Measurements from ENCODE around the gene ITGAV. TPM values are rescaled to one million over a fixed set of nuclear protein-coding genes. Genes with fewer than 3 reads are reported as not detected.

ITGAV gene
- total RNA-seq, 1 donor from 2014 or later, result 251 TPM

- no peaks in the 10 kb centered on the region for H3K27me3 ChIP-seq (ENCODE audit: control insufficient read depth, insufficient read depth, low read length)
- TF ChIP-seq, protein P1, sequence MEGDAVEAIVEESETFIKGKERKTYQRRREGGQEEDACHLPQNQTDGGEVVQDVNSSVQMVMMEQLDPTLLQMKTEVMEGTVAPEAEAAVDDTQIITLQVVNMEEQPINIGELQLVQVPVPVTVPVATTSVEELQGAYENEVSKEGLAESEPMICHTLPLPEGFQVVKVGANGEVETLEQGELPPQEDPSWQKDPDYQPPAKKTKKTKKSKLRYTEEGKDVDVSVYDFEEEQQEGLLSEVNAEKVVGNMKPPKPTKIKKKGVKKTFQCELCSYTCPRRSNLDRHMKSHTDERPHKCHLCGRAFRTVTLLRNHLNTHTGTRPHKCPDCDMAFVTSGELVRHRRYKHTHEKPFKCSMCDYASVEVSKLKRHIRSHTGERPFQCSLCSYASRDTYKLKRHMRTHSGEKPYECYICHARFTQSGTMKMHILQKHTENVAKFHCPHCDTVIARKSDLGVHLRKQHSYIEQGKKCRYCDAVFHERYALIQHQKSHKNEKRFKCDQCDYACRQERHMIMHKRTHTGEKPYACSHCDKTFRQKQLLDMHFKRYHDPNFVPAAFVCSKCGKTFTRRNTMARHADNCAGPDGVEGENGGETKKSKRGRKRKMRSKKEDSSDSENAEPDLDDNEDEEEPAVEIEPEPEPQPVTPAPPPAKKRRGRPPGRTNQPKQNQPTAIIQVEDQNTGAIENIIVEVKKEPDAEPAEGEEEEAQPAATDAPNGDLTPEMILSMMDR (IDR thresholded peaks at IDR 0.05; ENCODE audit: insufficient read depth, low read length, poor library complexity, severe bottlenecking), result no peak
- no peak for DNase-seq (ENCODE audit: low read depth)
- H3K4me3 ChIP-seq (ENCODE audit: low read depth, low read length), result no peak overlapping the region
- H3K36me3 ChIP-seq (ENCODE audit: control insufficient read depth, insufficient read depth, low read length), result no peaks in the 10 kb centered on the region
These were observed 13.2 kb upstream of the ITGAV start for GRCh38 chr2:186576614-186577013.

DNA sequence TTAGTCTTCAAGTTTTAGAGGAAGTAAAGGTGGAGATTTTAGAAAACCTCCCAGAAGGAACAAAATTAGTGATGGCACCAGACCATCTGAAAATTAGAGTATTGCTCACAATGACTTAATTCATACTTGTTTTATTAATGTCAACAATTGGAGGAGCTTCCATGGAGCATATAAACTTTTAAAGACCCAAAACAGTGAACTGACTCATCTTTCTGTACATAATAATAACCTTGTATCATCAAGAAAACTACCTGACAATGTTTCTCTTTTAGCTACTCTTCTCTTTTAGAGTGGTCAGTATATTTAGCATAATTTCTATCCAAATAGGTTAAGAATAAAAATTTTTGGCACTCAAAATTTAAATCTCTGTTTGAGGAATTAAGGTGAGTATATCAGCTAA lies 7.2 kb upstream of the ITGAV start:
- TF ChIP-seq, protein P1 (IDR thresholded peaks at IDR 0.05; ENCODE audit: insufficient read depth, low read length, poor library complexity, severe bottlenecking), result no peak
- no peak for DNase-seq (ENCODE audit: low read depth)
- Histone ChIP-seq H3K4me3 (ENCODE audit: low read depth, low read length) (no peak overlapping the region), H3K36me3 (ENCODE audit: control insufficient read depth, insufficient read depth, low read length) (no peaks in the 10 kb centered on the region), H3K27me3 (ENCODE audit: control insufficient read depth, insufficient read depth, low read length) (no peaks in the 10 kb centered on the region)

DNA sequence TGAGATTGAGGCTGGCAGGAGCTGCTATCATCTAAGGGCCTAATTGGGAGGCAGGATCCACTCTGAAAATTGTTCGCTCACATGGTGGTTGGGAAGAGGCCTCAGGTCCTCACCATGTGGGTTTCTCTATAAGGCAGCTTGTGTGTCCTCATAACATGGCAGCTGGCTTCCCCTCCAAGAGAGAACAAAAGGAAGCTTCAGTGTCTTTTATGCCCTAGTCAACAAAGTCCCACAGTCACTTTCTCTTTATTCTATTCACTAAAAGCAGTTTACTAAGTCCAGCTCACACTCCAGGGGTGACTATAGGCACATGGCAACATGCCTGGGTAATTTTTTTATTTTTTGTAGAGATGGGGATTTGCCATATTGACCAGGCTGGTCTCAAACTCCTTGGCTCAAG lies 5.8 kb upstream of the ITGAV start:
- Histone ChIP-seq H3K27me3 (ENCODE audit: control insufficient read depth, insufficient read depth, low read length) (no peaks in the 10 kb centered on the region), H3K36me3 (ENCODE audit: control insufficient read depth, insufficient read depth, low read length) (no peaks in the 10 kb centered on the region), H3K4me3 (ENCODE audit: low read depth, low read length) (no peak overlapping the region)
- DNase-seq (ENCODE audit: low read depth), result no peak
- TF ChIP-seq, protein P1 (IDR thresholded peaks at IDR 0.05; ENCODE audit: insufficient read depth, low read length, poor library complexity, severe bottlenecking), result no peak

GRCh38 chr2:186588421-186588820 lies 1.4 kb upstream of the ITGAV start:
- DNase-seq (ENCODE audit: low read depth), result no peak
- H3K4me3 ChIP-seq (ENCODE audit: low read depth, low read length), result no peak overlapping the region
- TF ChIP-seq, protein P1 (IDR thresholded peaks at IDR 0.05; ENCODE audit: insufficient read depth, low read length, poor library complexity, severe bottlenecking), result no peak
- H3K27me3 ChIP-seq (ENCODE audit: control insufficient read depth, insufficient read depth, low read length), result no peaks in the 10 kb centered on the region
- H3K36me3 ChIP-seq (ENCODE audit: control insufficient read depth, insufficient read depth, low read length), result no peaks in the 10 kb centered on the region

GRCh38 chr2:186588940-186589611 lies 780 bp upstream of the ITGAV start:
- peak overlapping the region; percentile 79 for H3K4me3 ChIP-seq (ENCODE audit: low read depth, low read length)
- no peak for DNase-seq (ENCODE audit: low read depth)
- no peaks in the 10 kb centered on the region for H3K36me3 ChIP-seq (ENCODE audit: control insufficient read depth, insufficient read depth, low read length)
- TF ChIP-seq, protein P1 (IDR thresholded peaks at IDR 0.05; ENCODE audit: insufficient read depth, low read length, poor library complexity, severe bottlenecking), result no peak
- H3K27me3 ChIP-seq (ENCODE audit: control insufficient read depth, insufficient read depth, low read length), result no peaks in the 10 kb centered on the region

GRCh38 chr2:186590350-186590758 lies 498 bp downstream of the ITGAV start:
- Histone ChIP-seq H3K4me3 (ENCODE audit: low read depth, low read length) (peak overlapping the region; percentile 79), H3K36me3 (ENCODE audit: control insufficient read depth, insufficient read depth, low read length) (no peaks in the 10 kb centered on the region), H3K27me3 (ENCODE audit: control insufficient read depth, insufficient read depth, low read length) (no peaks in the 10 kb centered on the region)
- DNase-seq (ENCODE audit: low read depth), result no peak
- TF ChIP-seq, protein P1 (IDR thresholded peaks at IDR 0.05; ENCODE audit: insufficient read depth, low read length, poor library complexity, severe bottlenecking), result no peak
